ENCODE results near the gene SLC39A11.
"Not testable (repeated sequence)": the region's sequence is repeated elsewhere in the genome, so short reads cannot be mapped to it uniquely, and the experiment has no call there.

Gene SLC39A11

GRCh38 chr17:72995008-72995656, 97.4 kb downstream of the SLC39A11 start:
- in situ Hi-C loops (cut with HindIII; ENCODE audit: low pct_ligation_motif_present, low pct_unique_long_range_greater_than_20kb, low sequenced_read_pairs) = no loop called here
- no peak for DNase-seq

- DNase-seq; in situ Hi-C loops (cut with HindIII; ENCODE audit: low pct_ligation_motif_present, low pct_unique_long_range_greater_than_20kb, low sequenced_read_pairs): not testable (repeated sequence)
Measured at GRCh38 chr17:72992783-72993467, 99.6 kb downstream of the SLC39A11 start.

- in situ Hi-C loops (cut with HindIII; ENCODE audit: low pct_ligation_motif_present, low pct_unique_long_range_greater_than_20kb, low sequenced_read_pairs) = no loop called here
- DNase-seq = no peak
Measured at GRCh38 chr17:72991651-72992050, 100.8 kb downstream of the SLC39A11 start.

- in situ Hi-C loops (cut with HindIII; ENCODE audit: low pct_ligation_motif_present, low pct_unique_long_range_greater_than_20kb, low sequenced_read_pairs) = no loop called here
- DNase-seq = no peak
Measured at GRCh38 chr17:72989074-72989610, 103.3 kb downstream of the SLC39A11 start.

- no peak for DNase-seq
- in situ Hi-C loops (cut with HindIII; ENCODE audit: low pct_ligation_motif_present, low pct_unique_long_range_greater_than_20kb, low sequenced_read_pairs) = no loop called here
Measured at GRCh38 chr17:72988451-72988850, 104.0 kb downstream of the SLC39A11 start.

- DNase-seq = no peak
- in situ Hi-C loops (cut with HindIII; ENCODE audit: low pct_ligation_motif_present, low pct_unique_long_range_greater_than_20kb, low sequenced_read_pairs) = no loop called here
Measured at GRCh38 chr17:72987166-72987565, 105.3 kb downstream of the SLC39A11 start.

GRCh38 chr17:72985882-72986720, 106.4 kb downstream of the SLC39A11 start:
- in situ Hi-C loops (cut with HindIII; ENCODE audit: low pct_ligation_motif_present, low pct_unique_long_range_greater_than_20kb, low sequenced_read_pairs) = no loop called here
- peak; percentile 78 for DNase-seq

GRCh38 chr17:72984926-72985325, 107.6 kb downstream of the SLC39A11 start:
- in situ Hi-C loops (cut with HindIII; ENCODE audit: low pct_ligation_motif_present, low pct_unique_long_range_greater_than_20kb, low sequenced_read_pairs) = no loop called here
- no peak for DNase-seq

GRCh38 chr17:72984145-72984925, 108.2 kb downstream of the SLC39A11 start:
- peak; percentile 30 for DNase-seq
- in situ Hi-C loops (cut with HindIII; ENCODE audit: low pct_ligation_motif_present, low pct_unique_long_range_greater_than_20kb, low sequenced_read_pairs) = no loop called here

- no peak for DNase-seq
- in situ Hi-C loops (cut with HindIII; ENCODE audit: low pct_ligation_motif_present, low pct_unique_long_range_greater_than_20kb, low sequenced_read_pairs) = no loop called here
Measured at GRCh38 chr17:72982680-72983079, 109.8 kb downstream of the SLC39A11 start.

GRCh38 chr17:72978593-72979218, 113.8 kb downstream of the SLC39A11 start:
- in situ Hi-C loops (cut with HindIII; ENCODE audit: low pct_ligation_motif_present, low pct_unique_long_range_greater_than_20kb, low sequenced_read_pairs) = no loop called here
- no peak for DNase-seq

- in situ Hi-C loops (cut with HindIII; ENCODE audit: low pct_ligation_motif_present, low pct_unique_long_range_greater_than_20kb, low sequenced_read_pairs) = no loop called here
- peak; percentile 53 for DNase-seq
Measured at GRCh38 chr17:72977771-72978417, 114.6 kb downstream of the SLC39A11 start.

GRCh38 chr17:72976971-72977770, 115.3 kb downstream of the SLC39A11 start:
- peak; percentile 77 for DNase-seq
- in situ Hi-C loops (cut with HindIII; ENCODE audit: low pct_ligation_motif_present, low pct_unique_long_range_greater_than_20kb, low sequenced_read_pairs) = no loop called here

- in situ Hi-C loops (cut with HindIII; ENCODE audit: low pct_ligation_motif_present, low pct_unique_long_range_greater_than_20kb, low sequenced_read_pairs) = no loop called here
- no peak for DNase-seq
Measured at GRCh38 chr17:72975509-72975908, 117.0 kb downstream of the SLC39A11 start.

GRCh38 chr17:72974605-72975232, 117.8 kb downstream of the SLC39A11 start:
- in situ Hi-C loops (cut with HindIII; ENCODE audit: low pct_ligation_motif_present, low pct_unique_long_range_greater_than_20kb, low sequenced_read_pairs) = no loop called here
- no peak for DNase-seq

- DNase-seq = no peak
- in situ Hi-C loops (cut with HindIII; ENCODE audit: low pct_ligation_motif_present, low pct_unique_long_range_greater_than_20kb, low sequenced_read_pairs) = no loop called here
Measured at GRCh38 chr17:72972263-72972951, 120.1 kb downstream of the SLC39A11 start.

Data from ACHN (cell line).